Activated T-cell treated with anti-CD3 and anti-CD28 coated beads for 4 hours (primary cell): ENCODE data around the gene HOXA4.

Experiments used
- DNase-seq: peaks from one replicate; pipeline ENCODE4 v3.0.0-alpha.2; 2020

Gene HOXA4

GRCh38 chr7:27145165-27145913, 14.8 kb upstream of the HOXA4 start:
- DNase-seq = no peak

DNA sequence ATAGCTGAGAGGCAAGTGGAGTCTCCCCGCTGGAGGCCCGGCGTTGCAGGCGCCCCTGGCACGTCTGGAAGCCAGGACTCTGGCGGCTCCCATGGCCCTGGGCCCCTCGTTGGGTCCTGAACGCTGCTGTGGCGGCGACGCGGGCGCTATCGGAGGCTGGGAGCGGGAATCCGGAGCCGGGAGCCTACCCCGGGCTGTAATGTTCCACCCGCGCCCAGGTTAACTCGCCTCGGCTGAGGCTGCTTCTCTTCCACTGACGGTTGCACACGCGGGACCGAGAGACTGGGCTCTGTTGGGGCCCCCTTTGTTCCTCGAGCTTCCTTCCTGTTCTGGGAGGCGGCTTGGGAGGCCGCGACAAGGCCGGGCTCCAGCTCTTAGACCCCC, 14.2 kb upstream of the HOXA4 start:
- no peak for DNase-seq

GRCh38 chr7:27143950-27144780, 13.6 kb upstream of the HOXA4 start:
- DNase-seq = no peak

GRCh38 chr7:27143023-27143949, 12.7 kb upstream of the HOXA4 start, which contains the start of gene HOXA5:
Gene HOXA5, minus strand, starts transcription at chr7:27143681. Its CDS starts 74 bp downstream, at chr7:27143607.
- no peak for DNase-seq

GRCh38 chr7:27142580-27143022, 12.0 kb upstream of the HOXA4 start:
- no peak for DNase-seq

DNA sequence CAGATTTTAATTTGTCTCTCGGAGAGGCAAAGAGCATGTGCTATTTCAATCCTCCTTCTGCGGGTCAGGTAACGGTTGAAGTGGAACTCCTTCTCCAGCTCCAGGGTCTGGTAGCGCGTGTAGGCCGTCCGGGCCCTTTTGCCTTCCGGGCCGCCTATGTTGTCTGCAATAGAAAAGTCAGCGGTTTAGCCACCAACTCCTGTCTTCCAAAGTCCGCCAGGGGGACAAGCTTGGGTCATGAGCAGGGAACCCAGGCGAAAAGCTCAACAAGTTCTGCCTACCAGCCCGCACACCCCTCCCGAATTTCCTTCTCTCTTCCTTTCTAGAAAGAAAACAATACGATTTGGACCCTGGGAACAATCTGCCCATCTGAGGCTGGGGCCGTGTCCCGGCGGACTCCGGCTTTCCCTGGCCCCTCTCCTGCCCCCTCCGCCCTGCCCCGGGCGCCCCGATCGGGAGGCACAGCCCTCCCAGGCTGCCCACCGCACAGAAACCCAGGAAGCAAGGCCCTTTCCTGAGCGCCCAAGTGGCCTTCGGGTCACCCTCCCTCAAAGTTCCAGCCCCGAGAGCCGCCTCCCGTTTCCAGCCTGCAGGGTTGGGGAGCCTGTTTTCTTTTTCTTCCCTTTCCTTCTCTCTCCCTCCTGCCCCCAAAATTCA, 11.5 kb upstream of the HOXA4 start:
- DNase-seq = no peak

- no peak for DNase-seq
Measured at GRCh38 chr7:27141137-27141922, 10.8 kb upstream of the HOXA4 start.

DNA sequence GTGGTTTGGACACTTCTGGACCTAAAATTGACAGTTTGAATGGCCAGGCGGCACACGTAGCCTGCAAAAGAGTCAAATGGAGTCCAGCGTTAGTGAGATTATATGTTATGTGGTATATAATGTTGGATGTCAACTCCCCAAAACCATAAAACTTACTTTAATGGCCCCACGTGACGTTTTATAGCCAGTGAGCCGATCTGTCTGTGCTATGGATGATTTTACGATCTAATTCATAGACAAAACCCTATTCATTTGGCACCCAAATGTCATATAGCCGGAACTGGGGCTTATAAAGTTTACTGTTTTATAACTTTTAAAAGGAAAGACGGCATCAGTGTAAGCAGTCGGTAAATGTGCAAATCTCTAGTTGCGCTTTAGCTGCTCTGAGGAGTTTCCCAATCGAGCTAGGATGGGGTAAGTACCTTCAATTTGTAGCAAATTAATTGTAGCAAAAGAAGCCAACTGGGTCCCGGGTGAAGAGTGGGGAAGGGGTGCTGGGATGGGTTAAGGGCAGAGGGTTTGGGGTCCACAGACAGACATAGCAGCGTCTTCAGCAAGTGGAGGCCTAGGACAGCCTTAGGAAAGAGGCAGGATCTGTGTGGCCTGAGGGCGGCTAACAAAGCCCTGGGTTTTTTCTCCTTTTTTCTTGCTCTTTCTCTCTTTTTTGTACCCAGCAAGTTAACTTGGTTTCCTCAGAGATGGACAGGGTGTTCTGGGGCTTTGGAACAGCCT, 9.7 kb upstream of the HOXA4 start:
- DNase-seq = no peak

GRCh38 chr7:27139334-27140125, 9.0 kb upstream of the HOXA4 start:
- DNase-seq = no peak

- no peak for DNase-seq
Measured at GRCh38 chr7:27138985-27139333, 8.4 kb upstream of the HOXA4 start.

DNA sequence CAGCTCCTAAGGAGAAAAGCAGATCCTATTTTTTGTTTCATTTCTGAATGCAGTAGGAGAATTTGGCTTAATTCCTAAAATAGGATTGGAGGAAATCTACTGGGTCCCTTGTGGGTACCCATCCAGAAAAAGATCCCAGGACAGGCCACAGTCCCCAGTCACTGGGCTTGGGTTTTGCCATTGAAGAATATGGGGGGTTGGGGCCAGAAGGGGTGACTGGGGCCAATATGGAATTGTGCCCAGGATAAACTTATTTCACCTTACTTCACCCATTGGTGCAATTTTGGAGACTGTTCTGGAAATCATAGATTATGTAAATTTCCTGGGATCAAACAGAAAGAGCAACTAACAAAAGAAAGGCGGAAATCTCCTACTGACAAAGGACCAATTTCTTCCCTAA, 7.9 kb upstream of the HOXA4 start:
- DNase-seq = no peak

DNA sequence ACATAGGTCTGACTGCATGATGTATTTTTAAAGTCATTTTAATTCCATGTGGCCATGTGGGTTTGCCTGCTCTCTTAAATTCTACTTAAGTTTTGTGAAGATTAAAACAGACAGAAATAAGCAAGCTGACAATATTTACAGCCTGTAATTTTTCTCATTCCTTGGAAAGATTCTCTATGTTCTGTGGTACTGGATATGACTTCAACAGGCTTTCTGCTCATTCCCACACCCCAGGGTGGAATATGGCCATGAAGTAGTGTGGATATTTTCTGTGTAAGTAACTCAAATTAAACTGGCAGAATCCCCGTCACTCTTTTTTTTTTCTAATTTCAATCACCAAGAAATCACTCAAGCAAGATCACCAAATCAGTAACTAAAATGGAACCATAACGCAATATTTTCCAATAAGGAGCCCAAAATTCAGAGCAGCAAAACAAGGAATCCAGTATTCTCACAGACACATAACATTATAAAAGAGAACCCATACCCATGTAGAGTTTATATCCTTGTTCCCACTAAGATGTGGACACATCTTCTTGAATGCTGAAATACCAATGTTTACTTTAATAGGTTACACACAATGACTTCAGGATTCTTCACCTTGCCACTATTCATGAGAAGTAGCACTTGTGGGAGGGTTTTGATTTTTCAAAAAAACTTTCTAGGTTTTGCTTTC, 7.2 kb upstream of the HOXA4 start:
- no peak for DNase-seq

DNA sequence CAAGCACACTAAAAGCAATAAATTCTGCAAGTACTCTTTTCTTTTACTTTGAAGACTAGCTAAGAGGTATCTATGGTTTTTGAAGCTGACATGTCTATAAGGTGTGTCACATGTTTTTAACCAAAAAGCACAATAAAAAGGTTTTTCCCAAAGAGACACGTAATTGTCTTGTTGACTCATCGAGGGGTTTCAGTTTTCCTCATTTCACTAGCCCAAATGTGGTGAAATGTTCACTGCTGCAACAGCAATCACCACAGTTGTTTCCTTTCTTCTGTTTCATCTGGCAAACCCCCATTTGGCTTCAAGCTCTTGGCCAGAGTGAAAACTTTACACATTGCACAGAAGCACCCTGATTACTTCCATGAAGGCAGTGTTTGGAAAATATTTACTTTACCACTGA, 3.8 kb upstream of the HOXA4 start:
- DNase-seq = no peak

DNA sequence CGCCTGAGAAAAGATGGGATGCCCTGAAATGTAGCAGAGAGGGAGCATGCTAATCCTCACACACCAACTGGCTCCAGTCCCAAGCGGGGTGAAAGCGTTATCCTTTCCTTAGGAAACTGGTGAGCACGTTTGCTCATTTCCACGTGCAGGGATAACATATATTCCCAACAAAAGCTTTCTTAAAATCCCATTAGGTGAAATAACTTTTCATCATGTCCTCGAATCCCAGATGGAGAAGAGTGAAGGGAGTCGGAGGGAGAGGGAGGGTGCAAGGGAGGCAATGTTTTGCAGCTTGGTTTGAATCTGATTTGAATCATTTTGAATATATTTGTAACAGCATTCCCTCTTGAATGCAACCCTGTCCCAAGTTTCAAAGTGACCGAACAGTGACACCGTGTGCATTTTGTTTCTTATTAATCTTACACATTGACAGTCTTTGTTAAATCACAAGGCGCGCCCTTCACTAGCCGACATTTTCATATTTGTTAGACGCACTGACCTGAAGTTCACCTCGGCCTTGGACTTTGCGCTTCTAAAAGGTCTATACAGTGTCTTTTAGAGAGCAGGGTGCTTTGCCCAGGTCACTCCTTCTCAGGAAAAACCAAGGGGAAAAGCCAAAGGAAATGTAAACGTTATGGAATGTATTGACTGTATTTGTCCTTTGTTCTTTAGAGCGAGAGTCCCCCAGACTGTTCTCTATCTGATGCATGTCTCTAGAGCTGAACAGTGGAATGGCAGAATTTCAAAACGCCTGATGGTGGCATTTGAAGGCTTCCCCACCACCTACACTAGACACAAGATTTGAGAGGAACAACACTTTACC, 3.1 kb upstream of the HOXA4 start:
- DNase-seq = no peak

GRCh38 chr7:27132978-27133377, 2.4 kb upstream of the HOXA4 start:
- DNase-seq = no peak

DNA sequence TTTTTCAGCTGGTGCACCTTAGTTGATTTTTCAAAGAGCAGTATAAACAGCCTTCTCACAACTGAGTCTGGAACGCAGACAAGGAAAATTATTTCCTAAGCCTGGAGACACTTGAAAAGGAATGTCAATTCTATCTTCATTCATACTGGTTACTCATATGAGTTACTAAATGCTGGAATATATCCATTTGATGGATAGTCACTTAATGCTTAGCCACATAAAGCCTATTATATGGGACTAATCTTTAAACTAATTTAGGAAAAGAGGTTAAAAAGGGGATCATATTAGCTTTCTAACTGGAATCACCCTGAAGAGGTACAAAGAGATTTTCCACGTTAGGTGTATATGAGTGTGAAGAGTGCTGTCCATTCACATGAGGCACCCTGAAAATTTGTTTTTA, 1.7 kb upstream of the HOXA4 start:
- no peak for DNase-seq

DNA sequence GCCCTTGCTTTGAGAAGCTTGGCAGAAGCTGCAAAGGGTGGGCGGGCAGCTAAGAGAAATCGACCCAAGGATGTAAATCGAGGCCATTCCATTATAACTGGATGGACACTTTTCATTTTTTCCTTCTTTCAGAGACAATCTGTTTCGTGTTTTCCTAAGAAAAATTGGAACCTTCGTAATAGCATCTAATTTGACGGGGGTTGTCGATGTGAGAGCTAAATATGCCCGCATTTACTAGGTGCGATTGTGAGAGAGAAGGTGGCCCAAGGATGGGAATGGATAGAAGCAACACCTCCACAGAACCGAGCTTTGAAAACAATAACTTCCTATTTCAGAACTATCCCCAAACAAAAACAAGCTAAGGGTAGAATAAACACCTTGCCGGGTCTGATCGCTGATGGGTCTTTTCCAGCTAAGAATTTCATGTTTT, 848 bp upstream of the HOXA4 start:
- no peak for DNase-seq

DNA sequence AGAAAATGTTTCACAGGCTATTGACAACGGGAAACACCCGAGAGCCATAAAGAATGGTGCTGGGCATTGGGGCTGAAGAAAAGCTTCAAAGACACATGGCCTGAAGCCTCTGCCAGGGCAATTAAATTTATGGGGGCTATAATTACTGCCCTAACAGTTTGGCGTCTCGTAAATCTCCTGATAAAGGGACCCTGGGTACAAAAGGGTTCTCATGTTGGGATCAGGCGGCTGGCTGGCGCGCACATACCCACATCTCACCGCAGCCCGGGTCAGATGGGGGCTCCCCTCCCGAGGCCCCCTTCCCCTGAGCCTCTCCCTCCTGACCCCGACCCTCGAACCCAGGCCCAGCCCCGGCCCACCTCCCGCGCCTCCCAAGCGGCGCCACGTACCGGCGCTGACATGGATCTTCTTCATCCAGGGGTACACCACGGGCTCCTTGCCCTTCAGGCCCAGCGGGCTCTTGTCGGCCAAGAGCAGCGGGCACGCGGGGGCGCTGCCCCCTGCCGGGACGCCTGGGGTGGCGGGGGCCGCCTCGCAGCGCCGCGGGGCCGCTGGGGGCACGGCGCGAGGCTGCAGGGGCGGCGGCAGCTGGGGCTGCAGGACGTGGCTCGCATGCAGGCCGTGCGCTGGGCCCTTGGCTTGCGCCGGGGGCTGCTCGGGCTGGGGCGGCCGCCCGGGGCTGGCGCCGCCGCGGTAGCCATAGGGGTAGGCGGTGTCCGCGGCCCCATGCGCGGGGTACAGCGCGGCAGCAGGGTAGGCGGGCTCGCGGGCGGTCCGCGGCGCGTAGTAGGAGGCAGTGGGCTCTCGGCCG, 623 bp downstream of the HOXA4 start:
- DNase-seq = no peak
